SU-DHL-6 (cell line): ENCODE data around the gene SLU7.

Source experiments
- H2AFZ ChIP-seq: fragments of 200-600 bp; sonication (generic); 2 replicates; pipeline ENCODE4 v1.6.1; 2014; ENCODE audit warnings: low read depth, mild to moderate bottlenecking, moderate library complexity, mixed read lengths, antibody characterized with exemption, low read length; ENCODE audit not compliant: severe bottlenecking
- H3F3A ChIP-seq: fragments of 200-600 bp; shearing (Covaris generic); 2 replicates; pipeline ENCODE4 v1.6.0; 2016; ENCODE audit warnings: antibody characterized with exemption, mild to moderate bottlenecking; ENCODE audit not compliant: insufficient read depth
- H3K27ac ChIP-seq: fragments of 200-600 bp; sonication (generic); 2 replicates; pipeline ENCODE4 v1.5.1; 2016; ENCODE audit warnings: low read depth, mild to moderate bottlenecking, low read length, moderate library complexity, mixed read lengths
- H3K27me3 ChIP-seq: fragments of 200-600 bp; sonication (generic), shearing (Covaris generic); 2 replicates; pipeline ENCODE4 v1.6.0; 2014; ENCODE audit warnings: mild to moderate bottlenecking, low read length
- H3K36me3 ChIP-seq: fragments of 200-600 bp; sonication (generic); 2 replicates; pipeline ENCODE4 v1.6.1; 2014; ENCODE audit warnings: mild to moderate bottlenecking, low read length, mixed read lengths
- H3K4me2 ChIP-seq: fragments of 300-600, 200-600 bp; shearing (Covaris generic), sonication (generic); 2 replicates; pipeline ENCODE4 v1.6.0; 2014; ENCODE audit warnings: low read length, low read depth, mild to moderate bottlenecking; ENCODE audit not compliant: poor library complexity, severe bottlenecking
- H3K4me3 ChIP-seq: fragments of 200-600 bp; sonication (generic); 2 replicates; pipeline ENCODE4 v1.5.1; 2014; ENCODE audit warnings: antibody characterized with exemption, low read length, mild to moderate bottlenecking, mixed read lengths; ENCODE audit not compliant: insufficient read depth, poor library complexity, severe bottlenecking
- H3K79me2 ChIP-seq: fragments of 200-600 bp; sonication (generic); 2 replicates; pipeline ENCODE4 v1.6.1; 2014; ENCODE audit warnings: mild to moderate bottlenecking, low read length, moderate library complexity; ENCODE audit not compliant: insufficient read depth
- H3K9ac ChIP-seq: fragments of 200-600 bp; sonication (generic); 2 replicates; pipeline ENCODE4 v1.7.0; 2014; ENCODE audit warnings: mild to moderate bottlenecking, low read length
- H3K9me2 ChIP-seq: fragments of 200-600 bp; sonication (generic); replicated peaks from 2 replicates; pipeline ENCODE4 v1.6.1; 2014; ENCODE audit warnings: low read length; ENCODE audit not compliant: insufficient read depth
- H3K9me3 ChIP-seq: fragments of 200-600 bp; sonication (generic); 2 replicates; pipeline ENCODE4 v1.6.1; 2014; ENCODE audit warnings: low read length, mixed read lengths; ENCODE audit not compliant: insufficient read depth
- H4K20me1 ChIP-seq: fragments of 200-600 bp; sonication (generic); 2 replicates; pipeline ENCODE4 v1.6.1; 2014; ENCODE audit warnings: low read depth, mild to moderate bottlenecking, antibody characterized with exemption, low read length, moderate library complexity, mixed read lengths
- EZH2phosphoT487 ChIP-seq: fragments of 200-600 bp; sonication (generic), shearing (Covaris generic); conservative IDR thresholded peaks from 2 replicates; pipeline ENCODE4 v1.6.1; 2018; ENCODE audit warnings: mild to moderate bottlenecking, antibody characterized with exemption, low read length, moderate library complexity, mixed read lengths
- TF ChIP-seq, protein P1 (sequence below): fragments of 200-600 bp; sonication (generic); IDR thresholded peaks from one replicate; pipeline ENCODE4 v1.5.1; 2017; ENCODE audit warnings: antibody characterized with exemption, mild to moderate bottlenecking, low read length, moderate library complexity; ENCODE audit not compliant: insufficient read depth, poor library complexity, severe bottlenecking

Gene SLU7

DNA sequence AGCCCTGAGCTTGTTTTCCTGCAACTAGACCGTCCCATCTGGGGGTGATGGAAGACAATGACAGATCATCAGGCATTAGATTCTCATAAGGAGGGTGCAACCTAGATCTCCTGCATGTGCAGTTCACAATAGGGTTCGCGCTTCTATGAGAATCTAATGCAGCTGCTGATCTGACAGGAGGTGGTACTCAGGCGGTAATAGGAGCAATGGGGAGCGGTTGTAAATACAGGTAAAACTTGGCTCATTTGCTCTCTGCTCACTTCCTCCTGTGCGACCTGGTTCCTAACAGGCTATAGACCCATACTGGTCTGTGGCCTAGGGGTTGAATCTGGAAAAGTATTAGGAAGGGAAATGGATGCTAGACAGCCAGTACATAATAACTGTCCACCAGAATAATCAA is 42.5 kb upstream of the SLU7 start:
- TF ChIP-seq, protein P1, sequence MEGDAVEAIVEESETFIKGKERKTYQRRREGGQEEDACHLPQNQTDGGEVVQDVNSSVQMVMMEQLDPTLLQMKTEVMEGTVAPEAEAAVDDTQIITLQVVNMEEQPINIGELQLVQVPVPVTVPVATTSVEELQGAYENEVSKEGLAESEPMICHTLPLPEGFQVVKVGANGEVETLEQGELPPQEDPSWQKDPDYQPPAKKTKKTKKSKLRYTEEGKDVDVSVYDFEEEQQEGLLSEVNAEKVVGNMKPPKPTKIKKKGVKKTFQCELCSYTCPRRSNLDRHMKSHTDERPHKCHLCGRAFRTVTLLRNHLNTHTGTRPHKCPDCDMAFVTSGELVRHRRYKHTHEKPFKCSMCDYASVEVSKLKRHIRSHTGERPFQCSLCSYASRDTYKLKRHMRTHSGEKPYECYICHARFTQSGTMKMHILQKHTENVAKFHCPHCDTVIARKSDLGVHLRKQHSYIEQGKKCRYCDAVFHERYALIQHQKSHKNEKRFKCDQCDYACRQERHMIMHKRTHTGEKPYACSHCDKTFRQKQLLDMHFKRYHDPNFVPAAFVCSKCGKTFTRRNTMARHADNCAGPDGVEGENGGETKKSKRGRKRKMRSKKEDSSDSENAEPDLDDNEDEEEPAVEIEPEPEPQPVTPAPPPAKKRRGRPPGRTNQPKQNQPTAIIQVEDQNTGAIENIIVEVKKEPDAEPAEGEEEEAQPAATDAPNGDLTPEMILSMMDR: no peak
- TF ChIP-seq EZH2phosphoT487: no peak
- H4K20me1 ChIP-seq: no peaks in the 10 kb centered on the region
- H3K79me2 ChIP-seq: no peaks in the 10 kb centered on the region
- H3K27ac ChIP-seq: no peak overlapping the region
- H3K9ac ChIP-seq: no peak overlapping the region
- no peaks in the 10 kb centered on the region for H3K36me3 ChIP-seq
- no peak overlapping the region for H3K4me3 ChIP-seq
- no peaks in the 10 kb centered on the region for H3K9me2 ChIP-seq
- no peaks in the 10 kb centered on the region for H3K9me3 ChIP-seq
- H3F3A ChIP-seq: no peaks in the 10 kb centered on the region
- H3K27me3 ChIP-seq: no peaks in the 10 kb centered on the region
- no peak overlapping the region for H3K4me2 ChIP-seq
- H2AFZ ChIP-seq: no peak overlapping the region

DNA sequence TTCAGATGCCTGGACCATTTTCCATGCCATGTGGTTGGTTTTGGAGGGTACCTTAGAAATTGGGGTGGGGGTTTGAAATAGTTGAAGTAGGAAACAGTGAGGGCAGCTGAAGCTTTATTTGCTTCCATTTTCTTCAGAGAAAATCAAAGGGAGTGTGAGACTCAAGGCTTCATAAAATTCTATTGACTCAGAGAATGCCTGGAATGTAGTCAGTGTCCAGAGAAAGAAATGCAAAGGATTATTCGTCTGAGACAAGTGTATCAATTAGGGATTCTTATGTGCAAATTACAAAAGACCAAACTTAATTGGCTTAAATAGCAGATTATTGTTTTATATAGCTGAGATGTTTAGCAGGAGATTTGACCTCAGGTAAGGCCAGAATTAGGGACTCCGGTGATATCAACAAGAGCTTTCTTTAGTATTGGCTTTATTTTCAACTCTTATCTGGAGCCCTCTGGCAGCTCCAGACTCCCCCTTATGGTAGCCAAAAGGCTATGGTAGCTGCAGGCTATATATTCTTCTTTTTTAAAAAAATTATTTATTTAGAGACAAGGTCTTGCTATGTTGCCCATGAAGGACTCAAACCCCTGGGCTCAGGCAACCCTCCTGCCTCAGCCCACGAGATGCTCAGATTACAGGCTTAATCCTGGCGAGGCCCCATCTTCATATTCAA is 41.6 kb upstream of the SLU7 start:
- Histone ChIP-seq H3K27me3 (no peaks in the 10 kb centered on the region), H3K36me3 (no peaks in the 10 kb centered on the region), H3K9me3 (no peaks in the 10 kb centered on the region), H3F3A (no peaks in the 10 kb centered on the region), H3K9me2 (no peaks in the 10 kb centered on the region), H2AFZ (no peak overlapping the region), H3K9ac (no peak overlapping the region), H3K4me2 (no peak overlapping the region), H3K27ac (no peak overlapping the region), H4K20me1 (no peaks in the 10 kb centered on the region), H3K79me2 (no peaks in the 10 kb centered on the region), H3K4me3 (no peak overlapping the region)
- TF ChIP-seq, protein P1: peak; percentile 33
- no peak for TF ChIP-seq EZH2phosphoT487

DNA sequence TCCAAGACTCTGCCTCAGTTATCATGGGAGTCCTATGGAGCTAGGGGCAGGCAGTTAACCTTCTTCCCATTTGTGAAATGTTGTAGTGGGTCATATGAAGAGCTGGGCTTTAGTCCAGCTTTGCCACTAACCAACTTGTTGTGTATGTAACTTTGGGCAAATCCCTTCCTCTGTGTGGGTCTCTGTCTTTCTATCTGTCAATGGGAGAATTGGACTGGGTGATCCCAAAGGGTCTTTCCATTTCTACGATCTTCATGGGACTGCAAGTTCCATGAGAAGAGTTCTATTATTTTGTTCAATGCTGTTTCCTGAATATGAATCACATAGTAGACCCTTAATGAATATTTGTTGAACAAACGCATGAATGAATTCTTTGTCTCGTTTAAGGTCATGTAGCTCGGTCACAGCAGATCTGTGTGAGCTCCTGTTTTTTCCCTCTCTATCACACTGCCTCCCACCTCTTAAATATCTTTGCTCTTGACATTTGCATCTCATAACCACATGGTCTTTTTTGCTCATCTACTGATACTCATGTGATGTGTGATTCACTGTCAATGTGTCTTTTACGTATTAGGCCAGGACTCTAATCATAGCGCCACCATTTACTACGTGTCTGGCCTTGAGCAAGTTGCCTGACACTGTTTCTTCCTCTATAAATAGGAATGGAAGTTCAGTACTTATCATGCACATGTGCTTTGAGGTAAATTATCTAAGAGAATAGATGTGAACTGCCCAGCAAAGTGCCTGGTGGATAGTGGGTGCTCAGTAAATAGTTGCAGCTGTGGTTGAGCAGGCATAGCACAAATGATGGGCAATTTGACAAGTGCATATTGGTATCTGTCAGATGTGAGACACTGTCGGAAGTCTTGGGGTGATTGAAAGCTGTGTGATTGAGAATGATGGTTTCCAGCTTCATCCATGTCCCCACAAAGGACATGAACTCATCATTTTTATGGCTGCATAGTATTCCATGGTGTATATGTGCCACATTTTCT is 40.2 kb upstream of the SLU7 start:
- Histone ChIP-seq H4K20me1 (no peaks in the 10 kb centered on the region), H3K27ac (no peak overlapping the region), H3K9ac (no peak overlapping the region), H3F3A (no peaks in the 10 kb centered on the region), H2AFZ (no peak overlapping the region), H3K27me3 (no peaks in the 10 kb centered on the region), H3K4me2 (no peak overlapping the region), H3K4me3 (no peak overlapping the region), H3K79me2 (no peaks in the 10 kb centered on the region), H3K9me2 (no peaks in the 10 kb centered on the region), H3K9me3 (no peaks in the 10 kb centered on the region), H3K36me3 (no peaks in the 10 kb centered on the region)
- no peak for TF ChIP-seq EZH2phosphoT487
- TF ChIP-seq, protein P1: no peak
